SK-MEL-5 (cell line): ENCODE results near the gene NSUN7. TPM values are rescaled to one million over a fixed set of nuclear protein-coding genes. Genes with fewer than 3 reads are reported as not detected.

ENCODE experiments used
- DNase-seq: peaks from one replicate; pipeline ENCODE4 v3.0.0-alpha.2; 2016; ENCODE audit warnings: low read depth, low spot score
- in situ Hi-C: cut with HindIII; loops from 2 replicates; pipeline ENCODE4 v1.10.0; 2016; ENCODE audit warnings: low sequenced_read_pairs, high pct_unique_total_duplicates, low pct_unique_long_range_greater_than_20kb
- small RNA-seq, 2 experiments: library from RNA; depleted of rRNA; stranded (forward); fragments of <200 nt; gene quantifications; one replicate each; pipeline ENCODE3, GENCODE V24; 2014
- total RNA-seq: library from RNA; depleted of rRNA; stranded (reverse); fragments of >200 nt; shearing (Covaris generic); gene quantifications from 2 replicates; pipeline ENCODE4 v1.2.3, GENCODE V29; 2014; rRNA removed

The NSUN7 gene
- total RNA-seq, 1 experiment from 2014 or later: not detected

GRCh38 chr4:40857956-40858355 lies 108.2 kb downstream of the NSUN7 start:
- DNase-seq: no peak
- in situ Hi-C loops: no loop called here

DNA sequence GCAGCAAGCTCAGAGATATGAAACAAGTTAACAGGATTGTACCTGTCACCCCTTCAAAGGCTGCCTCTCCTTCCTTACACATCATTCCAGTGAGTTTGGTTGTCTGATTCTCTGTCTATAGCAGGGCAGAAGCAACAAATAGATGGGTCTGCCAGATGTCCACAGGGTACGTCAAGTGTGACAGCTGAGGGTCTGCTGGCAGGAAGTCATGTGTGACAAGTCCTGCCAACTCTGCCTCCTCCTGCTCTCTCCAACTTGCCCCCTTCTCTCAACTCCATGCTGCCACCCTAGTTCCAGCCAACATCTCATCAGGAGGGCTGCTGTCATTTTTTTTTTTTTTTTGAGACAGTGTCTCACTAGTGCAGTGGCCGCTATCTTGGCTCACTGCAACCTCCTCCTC lies 109.2 kb downstream of the NSUN7 start:
- no peak for DNase-seq
- in situ Hi-C loops: no loop called here

Small RNA genes lying within 50 kb of the gene (small RNA-seq; reads per million reads assigned to genes)
- 0 reads per million in 2 experiments for gene RF00019

Other genes with a start within 250 kb of the NSUN7 start
- 7.2 and 7.5 TPM in 2 replicates for gene RBM47, start 120.1 kb upstream of the NSUN7 start, total RNA-seq